HFFc6 (cell line): ENCODE measurements around the gene C1orf146. TPM values are rescaled to one million over a fixed set of nuclear protein-coding genes. Genes with fewer than 3 reads are reported as not detected.
"Not testable (repeated sequence)": the region's sequence is repeated elsewhere in the genome, so short reads cannot be mapped to it uniquely, and the experiment has no call there.

ENCODE experiments used
- DNase-seq: peaks from one replicate; pipeline ENCODE4 v3.0.0-alpha.2; 2018
- H3K27ac Mint-ChIP-seq: 2 replicates; pipeline ENCODE4 v1.8.0; 2020; ENCODE audit warnings: mild to moderate bottlenecking, mixed read lengths
- H3K27me3 Mint-ChIP-seq: 2 replicates; pipeline ENCODE4 v1.8.0; 2021; ENCODE audit warnings: mild to moderate bottlenecking, moderate library complexity, mixed read lengths; ENCODE audit not compliant: insufficient read depth
- H3K36me3 Mint-ChIP-seq: 2 replicates; pipeline ENCODE4 v1.8.0; 2021; ENCODE audit warnings: low read depth, mixed read lengths
- H3K4me1 Mint-ChIP-seq: 2 replicates; pipeline ENCODE4 v1.8.0; 2020; ENCODE audit warnings: low read depth, mixed read lengths
- H3K4me3 Mint-ChIP-seq: 2 replicates; pipeline ENCODE4 v1.8.0; 2020; ENCODE audit warnings: mild to moderate bottlenecking, moderate library complexity, mixed read lengths
- H3K9me3 Mint-ChIP-seq: 2 replicates; pipeline ENCODE4 v1.8.0; 2020; ENCODE audit warnings: mild to moderate bottlenecking, mixed read lengths
- CTCF ChIP-seq: fragments of 200-600 bp; sonication (generic); IDR thresholded peaks from 2 replicates; pipeline ENCODE4 v1.5.0; 2021; ENCODE audit warnings: antibody characterized with exemption, mild to moderate bottlenecking
- total RNA-seq, 6 experiments: library from RNA; stranded (reverse); fragmentation: NEBNext Ultra II Directional; extraction: Animal tissue kit (Norgen Biotek cat#: 25700); gene quantifications; 2 replicates in 1 of 6; 3 replicates in 5 of 6; pipeline ENCODE4 v1.2.3, GENCODE V29; 2021

Gene C1orf146
- total RNA-seq, 6 experiments from 2014 or later: not detected

DNA sequence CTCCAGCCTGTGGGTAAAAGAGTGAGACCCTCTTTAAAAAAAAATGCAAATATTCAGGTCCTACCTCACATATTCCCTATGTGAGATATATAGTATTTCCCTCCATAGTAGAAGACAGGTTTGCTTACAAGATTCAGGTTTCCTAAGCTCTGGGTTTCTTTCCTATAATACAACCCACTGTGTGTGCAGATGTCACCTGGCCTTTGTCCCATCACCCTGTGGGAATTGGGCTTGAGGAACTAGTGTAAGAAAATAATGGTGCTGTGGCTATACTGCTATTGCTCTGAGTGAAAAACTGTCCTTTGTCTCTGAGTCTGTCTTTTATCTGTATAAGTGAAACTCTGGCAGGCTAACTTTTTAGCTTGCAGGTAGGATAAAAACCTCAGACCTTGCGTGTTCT lies 13.0 kb downstream of the C1orf146 start:
- Mint-ChIP-seq H3K27me3 (peaks cover 1% of the 10 kb centered on the region), H3K4me1 (no peaks in the 10 kb centered on the region), H3K36me3 (no peaks in the 10 kb centered on the region), H3K9me3 (no peaks in the 10 kb centered on the region), H3K4me3 (no peak overlapping the region), H3K27ac (no peak overlapping the region)
- no peak for TF ChIP-seq CTCF
- no peak for DNase-seq

DNA sequence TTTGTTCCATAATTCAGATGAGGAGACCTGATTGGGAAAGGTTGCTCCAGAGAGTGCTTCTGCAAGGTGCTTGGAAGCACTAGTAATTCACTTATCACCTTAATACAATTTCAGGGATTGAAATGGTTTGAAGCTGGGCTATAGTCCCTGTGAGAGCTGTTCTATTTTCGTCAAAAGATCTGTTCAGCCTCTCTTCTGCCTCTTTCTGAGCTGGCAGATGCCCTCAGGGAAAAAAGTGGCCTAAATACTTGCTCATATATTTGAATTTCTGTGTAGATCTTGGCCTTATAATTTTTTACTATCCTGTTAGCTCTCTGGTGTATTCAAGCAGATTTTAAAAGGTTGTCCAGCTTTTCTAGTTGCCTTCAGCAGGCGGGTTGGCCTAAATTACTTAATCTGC lies 22.3 kb downstream of the C1orf146 start:
- peak; percentile 18 for DNase-seq
- Mint-ChIP-seq H3K9me3 (no peaks in the 10 kb centered on the region), H3K27ac (no peak overlapping the region), H3K27me3 (peaks cover 7% of the 10 kb centered on the region), H3K36me3 (no peaks in the 10 kb centered on the region), H3K4me1 (no peaks in the 10 kb centered on the region; the same call in 1 of the 2 replicates), H3K4me3 (no peak overlapping the region)
- TF ChIP-seq CTCF: no peak

- H3K4me3 Mint-ChIP-seq: no peak overlapping the region
- no peaks in the 10 kb centered on the region for H3K9me3 Mint-ChIP-seq
- TF ChIP-seq CTCF: no peak
- H3K27me3 Mint-ChIP-seq: no peaks in the 10 kb centered on the region
- no peaks in the 10 kb centered on the region; the same call in 1 of the 2 replicates for H3K4me1 Mint-ChIP-seq
- DNase-seq: no peak
- H3K27ac Mint-ChIP-seq: no peak overlapping the region
- H3K36me3 Mint-ChIP-seq: no peaks in the 10 kb centered on the region
Observed at GRCh38 chr1:92244376-92244775, 26.7 kb downstream of the C1orf146 start.

GRCh38 chr1:92254714-92255113 lies 37.0 kb downstream of the C1orf146 start:
- H3K27me3 Mint-ChIP-seq, H3K9me3 Mint-ChIP-seq, H3K4me3 Mint-ChIP-seq, DNase-seq, H3K27ac Mint-ChIP-seq, H3K4me1 Mint-ChIP-seq: not testable (repeated sequence)
- H3K36me3 Mint-ChIP-seq: peaks cover 49% of the 10 kb centered on the region

GRCh38 chr1:92259350-92259749 lies 41.6 kb downstream of the C1orf146 start:
- no peak for TF ChIP-seq CTCF
- no peak for DNase-seq

DNA sequence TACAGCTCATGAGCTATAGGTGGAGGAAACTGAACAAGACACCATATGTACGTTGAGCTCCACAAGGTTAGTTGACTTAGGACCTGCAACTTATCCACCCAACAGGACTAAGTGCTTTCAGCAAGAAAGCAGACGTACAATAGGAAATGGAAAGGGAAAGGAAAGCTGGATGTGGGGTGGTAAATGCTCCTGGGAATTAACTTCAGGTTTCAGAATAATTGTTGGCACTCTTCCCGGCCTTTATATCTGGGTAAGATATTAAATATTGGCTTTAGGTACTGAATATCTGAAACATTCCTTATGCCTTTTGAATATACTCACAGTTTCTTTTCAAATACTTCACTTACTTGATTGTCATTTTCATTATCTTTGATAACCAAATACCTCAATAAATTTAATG lies 44.8 kb downstream of the C1orf146 start:
- H3K36me3 Mint-ChIP-seq: peaks cover 14% of the 10 kb centered on the region
- no peak overlapping the region for H3K4me3 Mint-ChIP-seq
- H3K9me3 Mint-ChIP-seq: no peaks in the 10 kb centered on the region
- no peak overlapping the region for H3K27ac Mint-ChIP-seq
- H3K4me1 Mint-ChIP-seq: peaks cover 11% of the 10 kb centered on the region
- TF ChIP-seq CTCF: no peak
- no peaks in the 10 kb centered on the region for H3K27me3 Mint-ChIP-seq
- no peak for DNase-seq

More at GRCh38 chr1:92259350-92259749, 41.6 kb downstream of the C1orf146 start:
- Mint-ChIP-seq H3K36me3 (peaks cover 43% of the 10 kb centered on the region), H3K4me3 (no peak overlapping the region; the same call in 1 of the 2 replicates), H3K27me3 (no peaks in the 10 kb centered on the region), H3K4me1 (peaks cover 11% of the 10 kb centered on the region), H3K27ac (no peak overlapping the region), H3K9me3 (no peaks in the 10 kb centered on the region; the same call in 1 of the 2 replicates)
